SK-MEL-5 (cell line): ENCODE measurements around the gene CARNS1. TPM values are rescaled to one million over a fixed set of nuclear protein-coding genes. Genes with fewer than 3 reads are reported as not detected.
"Not testable (repeated sequence)": the region's sequence is repeated elsewhere in the genome, so short reads cannot be mapped to it uniquely, and the experiment has no call there.

Source experiments
- DNase-seq: peaks from one replicate; pipeline ENCODE4 v3.0.0-alpha.2; 2016; ENCODE audit warnings: low read depth, low spot score
- in situ Hi-C: cut with HindIII; loops from 2 replicates; pipeline ENCODE4 v1.10.0; 2016; ENCODE audit warnings: low sequenced_read_pairs, high pct_unique_total_duplicates, low pct_unique_long_range_greater_than_20kb
- total RNA-seq: library from RNA; depleted of rRNA; stranded (reverse); fragments of >200 nt; shearing (Covaris generic); gene quantifications from 2 replicates; pipeline ENCODE4 v1.2.3, GENCODE V29; 2014

The CARNS1 gene
- total RNA-seq, 1 experiment from 2014 or later, result not detected

- in situ Hi-C loops, result not testable (repeated sequence)
Measured at GRCh38 chr11:67403085-67403484, 12.4 kb upstream of the CARNS1 start.

GRCh38 chr11:67404515-67405195, 10.8 kb upstream of the CARNS1 start:
- in situ Hi-C loops, result no loop called here
- DNase-seq, result no peak

More at GRCh38 chr11:67403085-67403484, 12.4 kb upstream of the CARNS1 start:
- DNase-seq, result not testable (repeated sequence)

- DNase-seq, result no peak
- in situ Hi-C loops, result no loop called here
Measured at GRCh38 chr11:67405196-67405567, 10.3 kb upstream of the CARNS1 start.

- DNase-seq, result no peak
- in situ Hi-C loops, result no loop called here
Measured at GRCh38 chr11:67405688-67406339, 9.7 kb upstream of the CARNS1 start.

GRCh38 chr11:67406420-67406968, 9.0 kb upstream of the CARNS1 start:
- in situ Hi-C loops, result no loop called here
- no peak for DNase-seq

- in situ Hi-C loops, result no loop called here
- no peak for DNase-seq
Measured at GRCh38 chr11:67406969-67407687, 8.3 kb upstream of the CARNS1 start.

GRCh38 chr11:67407688-67408163, 7.8 kb upstream of the CARNS1 start:
- no peak for DNase-seq
- in situ Hi-C loops, result no loop called here

- no peak for DNase-seq
- in situ Hi-C loops, result no loop called here
Measured at GRCh38 chr11:67408437-67409200, 6.9 kb upstream of the CARNS1 start.

GRCh38 chr11:67409261-67409666, 6.2 kb upstream of the CARNS1 start:
- in situ Hi-C loops, result no loop called here
- no peak for DNase-seq

GRCh38 chr11:67409781-67410368, 5.6 kb upstream of the CARNS1 start:
- no peak for DNase-seq
- in situ Hi-C loops, result no loop called here

- DNase-seq, result no peak
- in situ Hi-C loops, result no loop called here
Measured at GRCh38 chr11:67410369-67410831, 5.1 kb upstream of the CARNS1 start.

GRCh38 chr11:67410984-67411784, 4.3 kb upstream of the CARNS1 start:
- in situ Hi-C loops, result no loop called here
- DNase-seq, result no peak

- in situ Hi-C loops, result no loop called here
- no peak for DNase-seq
Measured at GRCh38 chr11:67411785-67412152, 3.7 kb upstream of the CARNS1 start.

- DNase-seq, result no peak
- in situ Hi-C loops, result no loop called here
Measured at GRCh38 chr11:67412495-67413179, 2.8 kb upstream of the CARNS1 start.

GRCh38 chr11:67413266-67413849, 2.1 kb upstream of the CARNS1 start:
- DNase-seq, result no peak
- in situ Hi-C loops, result no loop called here
